Vagina (tissue), 2 donors: ENCODE measurements around the gene CCNE1. TPM values are rescaled to one million over a fixed set of nuclear protein-coding genes. Genes with fewer than 3 reads are reported as not detected.

Experiments
- DNase-seq, 2 donors: peaks; one replicate each; pipeline ENCODE4 v3.0.0-alpha.2; 2017; ENCODE audit errors: extremely low spot score in 2 of 2
- H3K27ac ChIP-seq: fragments of 200-600 bp; sonication (generic); one replicate; pipeline ENCODE4 v1.5.1; 2019
- H3K27me3 ChIP-seq: fragments of 200-600 bp; sonication (generic); one replicate; pipeline ENCODE4 v1.5.1; 2019
- H3K36me3 ChIP-seq, 2 donors: fragments of 200-600 bp; sonication (generic); one replicate each; pipeline ENCODE4 v1.5.1; 2017 to 2019
- H3K4me1 ChIP-seq: fragments of 200-600 bp; sonication (generic); one replicate; pipeline ENCODE4 v1.5.1; 2019
- H3K4me3 ChIP-seq, 2 donors: fragments of 200-600 bp; sonication (generic); 1 replicate in 1 of 2; 2 replicates in 1 of 2; pipeline ENCODE4 v1.5.1; 2016 to 2019
- H3K9me3 ChIP-seq: fragments of 200-600 bp; sonication (generic); one replicate; pipeline ENCODE4 v1.5.1; 2019
- CTCF ChIP-seq, 3 experiments: fragments of 450-650 bp in 2 of 3; fragments of 200-600 bp in 1 of 3; sonication (generic) in 1 of 3; IDR thresholded peaks; one replicate each; pipeline ENCODE4 v1.5.1; 2017 to 2019; ENCODE audit warnings: antibody characterized with exemption in 3 of 3, mild to moderate bottlenecking in 2 of 3, moderate library complexity in 2 of 3
- POLR2A ChIP-seq, 2 donors: fragments of 450-650 bp; IDR thresholded peaks; one replicate each; pipeline ENCODE4 v1.6.1; 2017; ENCODE audit warnings: antibody characterized with exemption in 2 of 2, mild to moderate bottlenecking in 2 of 2, moderate library complexity in 2 of 2
- POLR2AphosphoS5 ChIP-seq, 2 donors: sonication (generic); formaldehyde crosslinking; IDR thresholded peaks; one replicate each; pipeline ENCODE4 v1.9.0; 2017; ENCODE audit warnings: antibody characterized with exemption in 2 of 2, mild to moderate bottlenecking in 2 of 2, low read depth in 1 of 2; ENCODE audit not compliant: insufficient read depth in 1 of 2
- intact Hi-C: fragments of 100-400 bp; cut with DNase I; formaldehyde crosslinking; loops from one replicate; pipeline ENCODE4 v1.15.1; 2023
- total RNA-seq: library from RNA; depleted of rRNA; stranded (reverse); fragments of >200 nt; gene quantifications from one replicate; pipeline ENCODE4 v1.2.3, GENCODE V29; 2016

Gene CCNE1
- total RNA-seq, 1 donor from 2014 or later, result 3.2 TPM

GRCh38 chr19:29855087-29855486, 43.3 kb downstream of the CCNE1 start:
- H3K9me3 ChIP-seq, result no peaks in the 10 kb centered on the region
- no peak overlapping the region for H3K4me3 ChIP-seq
- H3K4me1 ChIP-seq, result no peaks in the 10 kb centered on the region
- intact Hi-C loops, result no loop called here
- no peaks in the 10 kb centered on the region for H3K36me3 ChIP-seq
- no peak overlapping the region for H3K27ac ChIP-seq
- TF ChIP-seq POLR2A (IDR thresholded peaks at IDR 0.05) (no peak), CTCF (IDR thresholded peaks at IDR 0.05) (no peak), POLR2AphosphoS5 (IDR thresholded peaks at IDR 0.05; ENCODE audit: insufficient read depth in 1 of 2, low read depth in 1 of 2) (no peak)
- DNase-seq, result no peak
- no peaks in the 10 kb centered on the region for H3K27me3 ChIP-seq

GRCh38 chr19:29855741-29856500, 44.1 kb downstream of the CCNE1 start:
- H3K27me3 ChIP-seq, result no peaks in the 10 kb centered on the region
- no peak overlapping the region for H3K4me3 ChIP-seq
- H3K9me3 ChIP-seq, result no peaks in the 10 kb centered on the region
- intact Hi-C loops, result no loop called here
- H3K36me3 ChIP-seq, result no peaks in the 10 kb centered on the region
- TF ChIP-seq POLR2AphosphoS5 (IDR thresholded peaks at IDR 0.05; ENCODE audit: insufficient read depth in 1 of 2, low read depth in 1 of 2) (no peak), POLR2A (IDR thresholded peaks at IDR 0.05) (no peak), CTCF (IDR thresholded peaks at IDR 0.05) (no peak)
- H3K4me1 ChIP-seq, result no peaks in the 10 kb centered on the region
- H3K27ac ChIP-seq, result no peak overlapping the region
- DNase-seq, result no peak

GRCh38 chr19:29858000-29858596, 46.3 kb downstream of the CCNE1 start:
- no peak for DNase-seq
- intact Hi-C loops, result no loop called here
- H3K27me3 ChIP-seq, result no peaks in the 10 kb centered on the region
- no peak overlapping the region for H3K27ac ChIP-seq
- no peaks in the 10 kb centered on the region for H3K4me1 ChIP-seq
- TF ChIP-seq CTCF (IDR thresholded peaks at IDR 0.05) (no peak), POLR2AphosphoS5 (IDR thresholded peaks at IDR 0.05; ENCODE audit: insufficient read depth in 1 of 2, low read depth in 1 of 2) (no peak), POLR2A (IDR thresholded peaks at IDR 0.05) (no peak)
- no peak overlapping the region for H3K4me3 ChIP-seq
- H3K9me3 ChIP-seq, result no peaks in the 10 kb centered on the region
- no peaks in the 10 kb centered on the region for H3K36me3 ChIP-seq

GRCh38 chr19:29858621-29859020, 46.8 kb downstream of the CCNE1 start:
- TF ChIP-seq CTCF (IDR thresholded peaks at IDR 0.05) (no peak), POLR2A (IDR thresholded peaks at IDR 0.05) (no peak)
- Histone ChIP-seq H3K36me3 (no peaks in the 10 kb centered on the region), H3K9me3 (no peaks in the 10 kb centered on the region), H3K4me3 (no peak overlapping the region), H3K27ac (no peak overlapping the region), H3K4me1 (no peaks in the 10 kb centered on the region), H3K27me3 (no peaks in the 10 kb centered on the region)
- DNase-seq, result no peak
- intact Hi-C loops, result no loop called here

GRCh38 chr19:29860492-29860891, 48.7 kb downstream of the CCNE1 start:
- no peak for TF ChIP-seq POLR2A (IDR thresholded peaks at IDR 0.05)
- TF ChIP-seq POLR2AphosphoS5 (IDR thresholded peaks at IDR 0.05; ENCODE audit: insufficient read depth in 1 of 2, low read depth in 1 of 2), result no peak
- no peak for TF ChIP-seq CTCF (IDR thresholded peaks at IDR 0.05)
- no peaks in the 10 kb centered on the region for H3K36me3 ChIP-seq
- intact Hi-C loops, result no loop called here
- DNase-seq, result no peak
- H3K27me3 ChIP-seq, result no peaks in the 10 kb centered on the region
- no peaks in the 10 kb centered on the region for H3K4me1 ChIP-seq
- no peak overlapping the region for H3K4me3 ChIP-seq
- no peak overlapping the region for H3K27ac ChIP-seq
- no peaks in the 10 kb centered on the region for H3K9me3 ChIP-seq
